Prostate gland (tissue), 2 donors: ENCODE results near the gene STEAP3.

Experiments
- CTCF ChIP-seq, 4 experiments: fragments of 200-600 bp in 2 of 4; fragments of 450-650 bp in 2 of 4; sonication (generic) in 2 of 4; IDR thresholded peaks; 1 replicate in 3 of 4; 2 replicates in 1 of 4; pipeline ENCODE4 v1.5.1; 2016 to 2019; ENCODE audit warnings: antibody characterized with exemption in 4 of 4, mild to moderate bottlenecking in 2 of 4, moderate library complexity in 2 of 4
- POLR2A ChIP-seq: fragments of 450-650 bp; IDR thresholded peaks from one replicate; pipeline ENCODE4 v1.6.1; 2016; ENCODE audit warnings: antibody characterized with exemption, mild to moderate bottlenecking
- POLR2AphosphoS5 ChIP-seq: sonication (generic); formaldehyde crosslinking; IDR thresholded peaks from one replicate; pipeline ENCODE4 v1.6.1; 2017; ENCODE audit warnings: antibody characterized with exemption

- TF ChIP-seq CTCF (IDR thresholded peaks at IDR 0.05) (no peak), POLR2A (no peak), POLR2AphosphoS5 (no peak)
These were observed 9.0 kb downstream of the STEAP3 start for GRCh38 chr2:119232666-119232993.
